Measurements from ENCODE around the gene RBM45. TPM values are rescaled to one million over a fixed set of nuclear protein-coding genes. Genes with fewer than 3 reads are reported as not detected.

RBM45 gene
- total RNA-seq, 1 donor from 2014 or later, result 19.7 TPM

DNA sequence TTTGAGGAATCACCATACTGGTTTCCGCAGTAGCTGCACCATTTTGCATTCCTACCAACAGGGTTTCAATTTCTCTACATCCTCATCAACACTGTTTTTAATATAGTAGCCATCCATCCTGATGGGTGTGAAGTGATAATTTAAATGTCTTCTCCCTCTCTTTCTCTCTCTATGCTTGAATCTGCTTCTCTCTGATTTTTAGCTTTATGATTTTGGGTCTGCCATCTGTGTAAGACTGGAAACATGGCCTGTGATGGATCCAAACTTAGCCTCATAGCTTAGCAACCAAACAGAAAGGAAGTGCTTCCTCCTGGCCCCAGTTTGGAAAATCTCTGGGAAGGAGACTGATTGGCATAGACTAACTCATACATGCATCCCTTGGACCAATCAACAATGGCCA lies 48.4 kb downstream of the RBM45 start:
- Mint-ChIP-seq H3K36me3 (ENCODE audit: insufficient read depth) (no peaks in the 10 kb centered on the region), H3K9me3 (ENCODE audit: low read depth) (no peaks in the 10 kb centered on the region), H3K4me3 (ENCODE audit: low read depth) (no peak overlapping the region), H3K27ac (no peak overlapping the region), H3K4me1 (ENCODE audit: low read depth) (no peaks in the 10 kb centered on the region), H3K27me3 (no peaks in the 10 kb centered on the region)
- DNase-seq (ENCODE audit: low spot score, unreplicated experiment), result no peak
- TF ChIP-seq CTCF (IDR thresholded peaks at IDR 0.05; ENCODE audit: unreplicated experiment), result no peak

GRCh38 chr2:178163395-178163794 lies 51.2 kb downstream of the RBM45 start:
- no peaks in the 10 kb centered on the region for H3K9me3 Mint-ChIP-seq (ENCODE audit: low read depth)
- no peaks in the 10 kb centered on the region for H3K36me3 Mint-ChIP-seq (ENCODE audit: insufficient read depth)
- H3K4me3 Mint-ChIP-seq (ENCODE audit: low read depth), result no peak overlapping the region
- H3K27me3 Mint-ChIP-seq, result no peaks in the 10 kb centered on the region
- DNase-seq (ENCODE audit: low spot score, unreplicated experiment), result no peak
- no peaks in the 10 kb centered on the region for H3K4me1 Mint-ChIP-seq (ENCODE audit: low read depth)
- no peak overlapping the region for H3K27ac Mint-ChIP-seq
- no peak for TF ChIP-seq CTCF (IDR thresholded peaks at IDR 0.05; ENCODE audit: unreplicated experiment)

DNA sequence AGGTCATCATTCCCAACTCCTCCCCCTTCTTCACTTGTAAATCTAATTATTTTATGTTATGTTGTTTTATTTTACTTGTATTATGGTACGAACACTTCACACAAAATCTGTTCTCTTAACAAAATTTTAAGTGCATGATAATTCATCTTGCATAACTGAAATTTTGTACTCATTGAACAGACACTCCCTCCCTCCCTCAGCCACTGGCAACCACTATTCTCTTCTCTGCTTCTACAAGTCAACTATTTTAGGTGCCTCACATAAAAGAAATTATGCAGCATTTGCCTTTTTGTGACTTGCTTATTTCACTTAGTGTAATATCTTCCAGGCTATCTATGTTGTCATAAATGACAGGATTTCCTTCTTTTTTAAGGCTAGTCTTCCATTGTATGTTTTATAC lies 51.7 kb downstream of the RBM45 start:
- H3K36me3 Mint-ChIP-seq (ENCODE audit: insufficient read depth), result no peaks in the 10 kb centered on the region
- H3K27me3 Mint-ChIP-seq, result no peaks in the 10 kb centered on the region
- no peaks in the 10 kb centered on the region for H3K9me3 Mint-ChIP-seq (ENCODE audit: low read depth)
- H3K4me3 Mint-ChIP-seq (ENCODE audit: low read depth), result no peak overlapping the region
- DNase-seq (ENCODE audit: low spot score, unreplicated experiment), result no peak
- no peak overlapping the region for H3K27ac Mint-ChIP-seq
- no peak for TF ChIP-seq CTCF (IDR thresholded peaks at IDR 0.05; ENCODE audit: unreplicated experiment)
- H3K4me1 Mint-ChIP-seq (ENCODE audit: low read depth), result no peaks in the 10 kb centered on the region

- H3K27me3 Mint-ChIP-seq, result peaks cover 8% of the 10 kb centered on the region
- H3K4me1 Mint-ChIP-seq (ENCODE audit: low read depth), result no peaks in the 10 kb centered on the region
- no peak for TF ChIP-seq CTCF (IDR thresholded peaks at IDR 0.05; ENCODE audit: unreplicated experiment)
- no peaks in the 10 kb centered on the region for H3K36me3 Mint-ChIP-seq (ENCODE audit: insufficient read depth)
- no peak overlapping the region for H3K4me3 Mint-ChIP-seq (ENCODE audit: low read depth)
- H3K27ac Mint-ChIP-seq, result no peak overlapping the region
- no peak for DNase-seq (ENCODE audit: low spot score, unreplicated experiment)
- H3K9me3 Mint-ChIP-seq (ENCODE audit: low read depth), result no peaks in the 10 kb centered on the region
Observed at GRCh38 chr2:178173657-178174056, 61.4 kb downstream of the RBM45 start.

DNA sequence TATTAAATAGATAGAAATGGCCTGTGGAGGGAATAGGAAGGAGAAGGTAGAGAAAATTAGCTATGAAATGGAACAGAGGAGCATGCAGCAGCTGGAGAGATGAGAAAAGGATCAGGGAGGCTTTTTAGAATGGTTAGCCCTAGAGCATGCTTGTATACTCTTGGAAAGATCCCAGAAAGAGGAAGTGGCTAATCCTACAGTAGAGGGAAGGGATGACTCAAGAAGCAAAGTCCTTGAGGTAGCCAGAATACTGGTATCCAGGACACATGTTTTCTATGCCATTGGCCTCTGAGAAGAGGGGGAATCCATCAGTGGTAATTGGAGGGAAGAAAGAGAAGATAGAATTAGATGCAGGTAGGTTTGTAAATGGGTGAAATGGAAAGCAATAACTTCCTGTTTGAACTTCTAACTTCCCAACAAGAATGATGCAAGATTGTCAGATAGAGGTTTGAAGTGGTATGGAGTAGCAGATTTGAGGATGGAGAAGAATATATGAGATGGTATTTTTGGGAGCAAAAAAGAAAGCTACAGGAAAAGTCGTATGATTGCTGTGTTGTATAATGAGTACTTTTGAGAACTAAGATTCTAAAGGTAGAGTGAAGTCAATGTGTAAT lies 64.9 kb downstream of the RBM45 start:
- no peak overlapping the region for H3K27ac Mint-ChIP-seq
- H3K4me3 Mint-ChIP-seq (ENCODE audit: low read depth), result no peak overlapping the region
- no peaks in the 10 kb centered on the region for H3K9me3 Mint-ChIP-seq (ENCODE audit: low read depth)
- H3K36me3 Mint-ChIP-seq (ENCODE audit: insufficient read depth), result no peaks in the 10 kb centered on the region
- H3K4me1 Mint-ChIP-seq (ENCODE audit: low read depth), result no peaks in the 10 kb centered on the region
- no peak for TF ChIP-seq CTCF (IDR thresholded peaks at IDR 0.05; ENCODE audit: unreplicated experiment)
- no peak for DNase-seq (ENCODE audit: low spot score, unreplicated experiment)
- H3K27me3 Mint-ChIP-seq, result peaks cover 8% of the 10 kb centered on the region

Other genes starting within 250 kb of the RBM45 start
- gene PDE11A, start 39.7 kb upstream of the RBM45 start, total RNA-seq, result 54.8 and 60.5 TPM in 2 replicates
- gene OSBPL6, start 82.1 kb downstream of the RBM45 start, total RNA-seq, result 2.0 and 2.4 TPM in 2 replicates